ENCODE data around the gene PITPNB. TPM values are rescaled to one million over a fixed set of nuclear protein-coding genes. Genes with fewer than 3 reads are reported as not detected.

PITPNB gene
- total RNA-seq, 4 donors from 2014 or later = 24.7 to 29.7 (median 28.2) TPM

- no peaks in the 10 kb centered on the region for H3K9me3 ChIP-seq
- no peak for DNase-seq
- TF ChIP-seq CTCF (IDR thresholded peaks at IDR 0.05) = no peak
- no peak for TF ChIP-seq POLR2A (IDR thresholded peaks at IDR 0.05)
- H3K27ac ChIP-seq = no peak overlapping the region
- H3K4me1 ChIP-seq = no peaks in the 10 kb centered on the region
- peaks cover 0 to 78% (median 0%) of the 10 kb centered on the region in 3 donors for H3K36me3 ChIP-seq
- H3K27me3 ChIP-seq = no peaks in the 10 kb centered on the region
- no peak overlapping the region for H3K4me3 ChIP-seq
These were observed 26.2 kb downstream of the PITPNB start for GRCh38 chr22:27892811-27893210.

GRCh38 chr22:27892064-27892463 lies 27.0 kb downstream of the PITPNB start:
- H3K4me1 ChIP-seq = no peaks in the 10 kb centered on the region
- no peak overlapping the region for H3K27ac ChIP-seq
- H3K36me3 ChIP-seq = peaks cover 0 to 71% (median 0%) of the 10 kb centered on the region in 3 donors
- no peaks in the 10 kb centered on the region for H3K27me3 ChIP-seq
- no peak overlapping the region for H3K4me3 ChIP-seq
- no peak for TF ChIP-seq CTCF (IDR thresholded peaks at IDR 0.05)
- no peak for TF ChIP-seq POLR2A (IDR thresholded peaks at IDR 0.05)
- no peak for DNase-seq
- H3K9me3 ChIP-seq = no peaks in the 10 kb centered on the region

GRCh38 chr22:27888310-27888709 lies 30.7 kb downstream of the PITPNB start:
- TF ChIP-seq CTCF (IDR thresholded peaks at IDR 0.05) (no peak), POLR2A (IDR thresholded peaks at IDR 0.05) (no peak)
- DNase-seq = no peak

GRCh38 chr22:27886843-27887151 lies 32.3 kb downstream of the PITPNB start:
- Histone ChIP-seq H3K27me3 (no peaks in the 10 kb centered on the region), H3K4me1 (peaks cover 0 to 12% (median 0%) of the 10 kb centered on the region in 4 donors), H3K36me3 (peaks cover 0 to 31% (median 0%) of the 10 kb centered on the region in 3 donors), H3K9me3 (no peaks in the 10 kb centered on the region), H3K4me3 (no peak overlapping the region), H3K27ac (peak overlapping the region in 1 of 4 donors; percentile 7)
- no peak for TF ChIP-seq CTCF (IDR thresholded peaks at IDR 0.05)
- no peak for TF ChIP-seq POLR2A (IDR thresholded peaks at IDR 0.05)
- no peak for DNase-seq

More at GRCh38 chr22:27888310-27888709, 30.7 kb downstream of the PITPNB start:
- H3K4me3 ChIP-seq = no peak overlapping the region
- H3K9me3 ChIP-seq = no peaks in the 10 kb centered on the region
- no peak overlapping the region for H3K27ac ChIP-seq
- H3K27me3 ChIP-seq = no peaks in the 10 kb centered on the region
- peaks cover 0 to under 1% (median 0%) of the 10 kb centered on the region in 4 donors for H3K4me1 ChIP-seq
- peaks cover 0 to 46% (median 0%) of the 10 kb centered on the region in 3 donors for H3K36me3 ChIP-seq

- Histone ChIP-seq H3K27ac (peak overlapping the region in 2 of 4 donors; percentile 40 to 46), H3K4me1 (peaks cover 0 to 18% (median 0%) of the 10 kb centered on the region in 4 donors), H3K4me3 (no peak overlapping the region), H3K36me3 (peaks cover 0 to 25% (median 0%) of the 10 kb centered on the region in 3 donors), H3K9me3 (no peaks in the 10 kb centered on the region), H3K27me3 (no peaks in the 10 kb centered on the region)
- DNase-seq = peak in 2 of 3 donors; percentile 31 to 74
- TF ChIP-seq POLR2A (IDR thresholded peaks at IDR 0.05) = no peak
- TF ChIP-seq CTCF (IDR thresholded peaks at IDR 0.05) = peak; percentile 79 to 88 (median 82)
These were observed 32.8 kb downstream of the PITPNB start for GRCh38 chr22:27885977-27886842.

All from Peyer's patch (tissue), 4 donors.